GM12878 (cell line): ENCODE measurements around the gene CDC42BPB. TPM values are rescaled to one million over a fixed set of nuclear protein-coding genes. Genes with fewer than 3 reads are reported as not detected.
A peak's percentile ranks its signal among the peaks of the same experiment; 100 is the strongest.

Experiments
- ATAC-seq: fragments of 200-7000 bp; cut with Tn5 transposase; 3 replicates; pipeline ENCODE4 v1.9.1; 2020; ENCODE audit warnings: mild to moderate bottlenecking, moderate library complexity
- BruUV-seq: library from RNA; stranded (reverse); fragments of 400-500 nt; replicated peaks from 2 replicates; lab custom pipeline; 2021; lab: Mats Ljungman, UMichigan
- CTCF ChIA-PET: fragments of 300-600 bp; sonication (Branson Sonifier 250); formaldehyde crosslinking; extraction: SDS; loops from one replicate; lab custom pipeline; 2021; ENCODE audit warnings: inconsistent platforms; lab: Yijun Ruan, JAX
- POLR2A ChIA-PET: fragments of 350-600 bp; formaldehyde crosslinking; extraction: SDS; loops from one replicate; lab custom pipeline; 2021; ENCODE audit warnings: inconsistent platforms; lab: Charles Lee
- RAD21 ChIA-PET: fragments of 300-600 bp; sonication (Branson Sonifier 250); formaldehyde crosslinking; loops from one replicate; lab custom pipeline; 2023; ENCODE audit warnings: antibody characterized with exemption; ENCODE audit not compliant: unreplicated experiment; lab: Charles Lee
- SMC1A ChIA-PET: fragments of 300-600 bp; sonication (Branson Sonifier 250); formaldehyde crosslinking; loops from one replicate; lab custom pipeline; 2023; ENCODE audit not compliant: unreplicated experiment, uncharacterized antibody; lab: Charles Lee
- DNase-seq: peaks from one replicate; pipeline ENCODE4 v3.0.0-alpha.2; 2011; ENCODE audit warnings: low read depth, low spot score
- FAIRE-seq: peaks from 3 replicates; lab custom pipeline; 2011; peaks lifted over from hg19 to GRCh38; lab: Jason Lieb, UNC
- H2AFZ ChIP-seq: 2 replicates; pipeline ENCODE4 v1.6.0; 2011; ENCODE audit warnings: low read depth, low read length, control low read depth; ENCODE audit not compliant: control insufficient read depth
- H3K27ac ChIP-seq: 2 replicates; pipeline ENCODE4 v1.5.1; 2011; ENCODE audit warnings: control low read depth; ENCODE audit not compliant: control insufficient read depth, insufficient read depth
- H3K27me3 ChIP-seq, 2 experiments: replicated peaks in 1 of 2; 2 replicates each; pipeline versions ENCODE4 v1.6.0 to v1.6.1; 2011; ENCODE audit warnings: low read length in 1 of 2; ENCODE audit not compliant: control insufficient read depth in 2 of 2, insufficient read depth in 2 of 2
- H3K36me3 ChIP-seq, 2 experiments: 2 replicates each; pipeline ENCODE4 v1.5.1; 2011; ENCODE audit warnings: low read length in 1 of 2; ENCODE audit not compliant: control insufficient read depth in 2 of 2, insufficient read depth in 2 of 2
- H3K4me1 ChIP-seq: 2 replicates; pipeline ENCODE4 v1.6.1; 2011; ENCODE audit warnings: mild to moderate bottlenecking, low read length, moderate library complexity, mixed read lengths; ENCODE audit not compliant: control insufficient read depth, insufficient read depth
- H3K4me2 ChIP-seq: 2 replicates; pipeline ENCODE4 v1.6.0; 2011; ENCODE audit warnings: control low read depth; ENCODE audit not compliant: control insufficient read depth, insufficient read depth
- H3K4me3 ChIP-seq: fragments of 200-600 bp; sonication (generic); 2 replicates; pipeline ENCODE4 v1.5.1; 2016
- H3K79me2 ChIP-seq: 2 replicates; pipeline ENCODE4 v1.6.0; 2011; ENCODE audit warnings: low read length; ENCODE audit not compliant: control insufficient read depth, insufficient read depth
- H3K9ac ChIP-seq: 2 replicates; pipeline ENCODE4 v1.8.0; 2011; ENCODE audit warnings: low read length, control low read depth, mixed read lengths; ENCODE audit not compliant: control insufficient read depth, insufficient read depth
- H3K9me3 ChIP-seq: replicated peaks from 3 replicates; pipeline ENCODE4 v1.5.1; 2011; ENCODE audit warnings: mild to moderate bottlenecking, low read length; ENCODE audit not compliant: control insufficient read depth, insufficient read depth
- H4K20me1 ChIP-seq: 2 replicates; pipeline ENCODE4 v1.6.0; 2011; ENCODE audit not compliant: control insufficient read depth, insufficient read depth
- BHLHE40 ChIP-seq, 2 experiments: fragments of 450-650 bp in 1 of 2; IDR thresholded peaks; 2 replicates each; pipeline ENCODE4 v1.6.1; 2011 to 2017; ENCODE audit warnings: low read depth in 2 of 2, borderline replicate concordance in 1 of 2, improper control_type of control experiment in 1 of 2, low read length in 1 of 2, mild to moderate bottlenecking in 1 of 2
- FOXM1 ChIP-seq: IDR thresholded peaks from 2 replicates; pipeline ENCODE4 v1.6.1; 2012; ENCODE audit warnings: low read depth, mild to moderate bottlenecking, inconsistent platforms, low read length, moderate library complexity
- HDAC6 ChIP-seq: fragments of 200-600 bp; sonication (generic); IDR thresholded peaks from one replicate; pipeline ENCODE4 v1.8.0; 2017; ENCODE audit warnings: antibody characterized with exemption; ENCODE audit not compliant: unreplicated experiment
- KAT2A ChIP-seq: conservative IDR thresholded peaks from 2 replicates; pipeline ENCODE4 v1.6.1; 2011; ENCODE audit warnings: low read depth, low read length; ENCODE audit not compliant: control insufficient read depth
- NRF1 ChIP-seq: conservative IDR thresholded peaks from 2 replicates; pipeline ENCODE4 v1.6.1; 2011; ENCODE audit warnings: mild to moderate bottlenecking, low read depth, low read length, improper control_type of control experiment
- PAX5 ChIP-seq: IDR thresholded peaks from 2 replicates; pipeline ENCODE4 v1.6.1; 2011; ENCODE audit warnings: low read depth, low read length, borderline replicate concordance
- PML ChIP-seq: IDR thresholded peaks from 2 replicates; pipeline ENCODE4 v1.6.1; 2012; ENCODE audit warnings: low read length, inconsistent platforms
- RFX5 ChIP-seq: IDR thresholded peaks from 2 replicates; pipeline ENCODE4 v1.6.1; 2011; ENCODE audit warnings: low read depth, low read length, improper control_type of control experiment
- RUNX3 ChIP-seq: IDR thresholded peaks from 2 replicates; pipeline ENCODE4 v1.6.1; 2012; ENCODE audit warnings: low read length, inconsistent platforms
- SMC3 ChIP-seq: IDR thresholded peaks from 2 replicates; pipeline ENCODE4 v1.6.1; 2011; ENCODE audit warnings: low read length, improper control_type of control experiment, borderline replicate concordance
- ZNF274 ChIP-seq: IDR thresholded peaks from one replicate; pipeline ENCODE4 v1.8.0; 2011; ENCODE audit not compliant: insufficient read length, insufficient read depth
- WGBS: methylation state at CpG from one replicate; pipeline ENCODE4 v1.1.6; 2016; ENCODE audit warnings: low lambda C conversion rate; ENCODE audit not compliant: insufficient replicate concordance, insufficient coverage; ENCODE audit errors: missing lambda C conversion rate; 5-methylcytosine and 5-hydroxymethylcytosine counted together
- in situ Hi-C: fragments of 300-500 bp; cut with MboI; formaldehyde crosslinking; loops from 9 replicates; pipeline ENCODE4 v1.14.3; 2018; ENCODE audit warnings: mixed read lengths
- intact Hi-C: fragments of 100-400 bp; cut with micrococcal nuclease; formaldehyde crosslinking; loops from one replicate; pipeline ENCODE4 v1.14.2; 2022; ENCODE audit not compliant: unreplicated experiment
- polyA plus RNA-seq, 11 experiments: library from polyadenylated mRNA; depleted of rRNA in 4 of 11; unstranded in 6 of 11; stranded (reverse) in 5 of 11; fragments of >200 nt; fragmentation: Nextera tagmentation in 4 of 11; fragmentation: Illumina TruSeq in 1 of 11; extraction: Ambion mirVana in 4 of 11; extraction: Trizol in 1 of 11; gene quantifications; 1 replicate in 1 of 11; 2 replicates in 10 of 11; pipeline versions ENCODE4 v1.2.1 to v1.2.3, GENCODE V29; 2011 to 2016; ENCODE audit warnings: inconsistent platforms in 2 of 11, missing spikeins in 2 of 11, low read depth in 1 of 11
- total RNA-seq, 4 experiments: library from RNA; depleted of rRNA in 3 of 4; stranded (reverse); fragments of >200 nt in 3 of 4; fragmentation: Illumina TruSeq in 1 of 4; extraction: Trizol in 1 of 4; gene quantifications; 2 replicates each; pipeline versions ENCODE4 v1.2.1 to v1.2.3, GENCODE V29; 2013 to 2021
- TF ChIP-seq, protein P1 (sequence below): IDR thresholded peaks from 2 replicates; pipeline ENCODE4 v1.6.1; 2011; ENCODE audit warnings: low read depth, low read length, improper control_type of control experiment, borderline replicate concordance
- TF ChIP-seq, protein P2 (sequence below): fragments of 450-650 bp; IDR thresholded peaks from 2 replicates; pipeline ENCODE4 v1.6.1; 2016; ENCODE audit warnings: mild to moderate bottlenecking

The CDC42BPB gene
- total and polyA plus RNA-seq, 10 of the 15 experiments (the other 5 are each of a cell fraction or from before 2014, with no cell fraction given) = 0.42 to 22.1 (median 13.3) TPM

DNA sequence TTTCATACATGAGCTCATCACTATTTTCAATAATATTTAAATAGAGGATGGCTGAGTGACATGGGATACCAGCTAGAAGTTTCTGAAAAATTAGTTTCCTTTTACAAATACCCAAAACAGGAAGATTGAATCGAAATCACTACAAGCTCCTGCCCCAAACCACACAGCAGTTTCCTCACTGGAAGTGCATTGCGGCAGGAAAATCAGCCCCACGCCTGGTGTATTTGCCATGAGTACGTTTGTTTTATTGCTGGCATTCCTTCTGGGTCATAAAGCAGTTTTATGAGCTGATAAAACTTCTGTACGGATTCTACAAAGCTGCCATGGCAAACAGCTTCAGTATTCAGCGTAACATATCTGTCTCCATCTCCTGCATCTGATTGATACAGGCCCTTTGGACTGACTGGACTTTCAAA lies 23.7 kb downstream of the CDC42BPB start:
- intact Hi-C loops (no loop called here), in situ Hi-C loops (no loop called here)
- TF ChIP-seq HDAC6 (no peak), SMC3 (no peak), RFX5 (no peak), PAX5 (no peak), PML (no peak), ZNF274 (no peak), KAT2A (no peak), NRF1 (no peak), RUNX3 (peak; percentile 26; the same call in 1 of the 2 replicates), FOXM1 (no peak), BHLHE40 (IDR thresholded peaks at IDR 0.05; ENCODE audit: borderline replicate concordance in 1 of 2, low read depth in 2 of 2, low read length in 1 of 2) (no peak)
- TF ChIP-seq, protein P1, sequence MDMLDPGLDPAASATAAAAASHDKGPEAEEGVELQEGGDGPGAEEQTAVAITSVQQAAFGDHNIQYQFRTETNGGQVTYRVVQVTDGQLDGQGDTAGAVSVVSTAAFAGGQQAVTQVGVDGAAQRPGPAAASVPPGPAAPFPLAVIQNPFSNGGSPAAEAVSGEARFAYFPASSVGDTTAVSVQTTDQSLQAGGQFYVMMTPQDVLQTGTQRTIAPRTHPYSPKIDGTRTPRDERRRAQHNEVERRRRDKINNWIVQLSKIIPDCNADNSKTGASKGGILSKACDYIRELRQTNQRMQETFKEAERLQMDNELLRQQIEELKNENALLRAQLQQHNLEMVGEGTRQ = no peak
- TF ChIP-seq, protein P2, sequence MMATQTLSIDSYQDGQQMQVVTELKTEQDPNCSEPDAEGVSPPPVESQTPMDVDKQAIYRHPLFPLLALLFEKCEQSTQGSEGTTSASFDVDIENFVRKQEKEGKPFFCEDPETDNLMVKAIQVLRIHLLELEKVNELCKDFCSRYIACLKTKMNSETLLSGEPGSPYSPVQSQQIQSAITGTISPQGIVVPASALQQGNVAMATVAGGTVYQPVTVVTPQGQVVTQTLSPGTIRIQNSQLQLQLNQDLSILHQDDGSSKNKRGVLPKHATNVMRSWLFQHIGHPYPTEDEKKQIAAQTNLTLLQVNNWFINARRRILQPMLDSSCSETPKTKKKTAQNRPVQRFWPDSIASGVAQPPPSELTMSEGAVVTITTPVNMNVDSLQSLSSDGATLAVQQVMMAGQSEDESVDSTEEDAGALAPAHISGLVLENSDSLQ = 0 out of 2 replicates have a peak, but pooled peaks have one; percentile 15
- FAIRE-seq (no peak), ATAC-seq (no peak), DNase-seq (no peak)
- H3K79me2 ChIP-seq = peaks cover 17% of the 10 kb centered on the region
- ChIA-PET SMC1A (no interaction called here), POLR2A (no interaction called here), RAD21 (no interaction called here), CTCF (interaction anchor here (0.5 to 1.3 kb wide), 2 partner anchors 15 to 22 kb away, joined by 3 read pairs; no protein-coding TSS in a partner anchor)
- 37% methylated on average over 6 of the region's 6 CpGs for WGBS
- H3K4me3 ChIP-seq = no peak overlapping the region
- no peak overlapping the region; the same call in 1 of the 2 replicates for H3K9ac ChIP-seq
- H4K20me1 ChIP-seq = no peaks in the 10 kb centered on the region
- no peaks in the 10 kb centered on the region for H3K27me3 ChIP-seq
- no peaks in the 10 kb centered on the region; the same call in 2 of the 3 replicates for H3K9me3 ChIP-seq
- H3K4me2 ChIP-seq = peak overlapping the region; percentile 71; the same call in 1 of the 2 replicates
- no peak overlapping the region; the same call in 1 of the 2 replicates for H3K27ac ChIP-seq
- TSS peak; percentile 45 for BruUV-seq
- peaks cover 3% of the 10 kb centered on the region; the same call in 1 of the 2 replicates for H3K4me1 ChIP-seq
- H3K36me3 ChIP-seq = no peaks in the 10 kb centered on the region; a peak in 1 of 4 replicates
- peak overlapping the region; percentile 51; the same call in 1 of the 2 replicates for H2AFZ ChIP-seq
